Renal cortex interstitium (tissue), 15 donors: ENCODE data around the gene NLRP8. TPM values are rescaled to one million over a fixed set of nuclear protein-coding genes. Genes with fewer than 3 reads are reported as not detected.
"Not testable (repeated sequence)": the region's sequence is repeated elsewhere in the genome, so short reads cannot be mapped to it uniquely, and the experiment has no call there.

Experiments
- DNase-seq, 11 donors: peaks; one replicate each; pipeline ENCODE4 v3.0.0-alpha.2; 2013; ENCODE audit warnings: low read depth in 9 of 11, low spot score in 4 of 11; ENCODE audit errors: extremely low read depth in 1 of 11
- long read RNA-seq, 16 experiments: transcript quantifications; one replicate each; lab custom pipeline, GENCODE V29; 2026
- polyA plus RNA-seq, 3 donors: library from polyadenylated mRNA; unstranded; fragments of 120-200 nt; gene quantifications; one replicate each; pipeline ENCODE4 v1.2.1, GENCODE V29; 2013; ENCODE audit not compliant: insufficient read length in 3 of 3

NLRP8 gene
- not detected for polyA plus RNA-seq
- long read RNA-seq, donor 1 = 0 reads
- long read RNA-seq, donor 2 = 0 reads
- long read RNA-seq, donor 3 = 0 reads
- long read RNA-seq, donor 4 = 0 reads
- long read RNA-seq, donor 5 = 0 reads
- long read RNA-seq, donor 6 = 0 reads
- long read RNA-seq, donor 7 = 0 reads
- long read RNA-seq, donor 8 = 0 reads
- long read RNA-seq, donor 9 = 0 reads
- long read RNA-seq, donor 10 = 0 reads
- long read RNA-seq, donor 11 = 0 reads
- long read RNA-seq, donor 12 = 0 reads
- long read RNA-seq, donor 13 = 0 reads
- long read RNA-seq, donor 14 = 0 reads
- long read RNA-seq, donor 15 = 0 reads
- long read RNA-seq, donor 16 = 0 reads

GRCh38 chr19:55947532-55947931, at the start of gene NLRP8:
TSS of gene NLRP8 (plus strand) at chr19:55947832.
- DNase-seq = no peak

- DNase-seq = no peak
Measured at GRCh38 chr19:55898911-55899310, 48.7 kb upstream of the NLRP8 start.

- DNase-seq = no peak
Measured at GRCh38 chr19:55901369-55902079, 46.1 kb upstream of the NLRP8 start.

GRCh38 chr19:55902080-55902751, 45.4 kb upstream of the NLRP8 start:
- DNase-seq = no peak

- DNase-seq = no peak
Measured at GRCh38 chr19:55907286-55907685, 40.3 kb upstream of the NLRP8 start.

GRCh38 chr19:55907746-55908145, 39.9 kb upstream of the NLRP8 start:
- DNase-seq = no peak

- DNase-seq = no peak
Measured at GRCh38 chr19:55909801-55910200, 37.8 kb upstream of the NLRP8 start.

GRCh38 chr19:55912916-55913315, 34.7 kb upstream of the NLRP8 start:
- no peak for DNase-seq

- no peak for DNase-seq
Measured at GRCh38 chr19:55913643-55914268, 33.9 kb upstream of the NLRP8 start.

- no peak for DNase-seq
Measured at GRCh38 chr19:55923556-55923955, 24.1 kb upstream of the NLRP8 start.

- no peak for DNase-seq
Measured at GRCh38 chr19:55927991-55928390, 19.6 kb upstream of the NLRP8 start.

- DNase-seq = not testable (repeated sequence)
Measured at GRCh38 chr19:55929258-55929657, 18.4 kb upstream of the NLRP8 start.

- DNase-seq = no peak
Measured at GRCh38 chr19:55930996-55931515, 16.6 kb upstream of the NLRP8 start.

GRCh38 chr19:55931936-55932386, 15.7 kb upstream of the NLRP8 start, which contains the start of gene NLRP13:
TSS of gene NLRP13 (minus strand) at chr19:55932336. CDS start at chr19:55932311, 25 bp downstream.
- no peak for DNase-seq

GRCh38 chr19:55935206-55935605, 12.4 kb upstream of the NLRP8 start:
- DNase-seq = no peak

- no peak for DNase-seq
Measured at GRCh38 chr19:55939206-55939605, 8.4 kb upstream of the NLRP8 start.

- no peak for DNase-seq
Measured at GRCh38 chr19:55940306-55940705, 7.3 kb upstream of the NLRP8 start.

- DNase-seq = not testable (repeated sequence)
Measured at GRCh38 chr19:55950566-55950965, 2.9 kb downstream of the NLRP8 start.

- no peak for DNase-seq
Measured at GRCh38 chr19:55956431-55956830, 8.8 kb downstream of the NLRP8 start.
